Measurements from ENCODE around the gene MIA.
"Not testable (repeated sequence)": the region's sequence is repeated elsewhere in the genome, so short reads cannot be mapped to it uniquely, and the experiment has no call there.

MIA gene

GRCh38 chr19:40783711-40784110, 8.4 kb downstream of the MIA start:
- no peak for DNase-seq (ENCODE audit: low read depth)
- TF ChIP-seq, protein P1, sequence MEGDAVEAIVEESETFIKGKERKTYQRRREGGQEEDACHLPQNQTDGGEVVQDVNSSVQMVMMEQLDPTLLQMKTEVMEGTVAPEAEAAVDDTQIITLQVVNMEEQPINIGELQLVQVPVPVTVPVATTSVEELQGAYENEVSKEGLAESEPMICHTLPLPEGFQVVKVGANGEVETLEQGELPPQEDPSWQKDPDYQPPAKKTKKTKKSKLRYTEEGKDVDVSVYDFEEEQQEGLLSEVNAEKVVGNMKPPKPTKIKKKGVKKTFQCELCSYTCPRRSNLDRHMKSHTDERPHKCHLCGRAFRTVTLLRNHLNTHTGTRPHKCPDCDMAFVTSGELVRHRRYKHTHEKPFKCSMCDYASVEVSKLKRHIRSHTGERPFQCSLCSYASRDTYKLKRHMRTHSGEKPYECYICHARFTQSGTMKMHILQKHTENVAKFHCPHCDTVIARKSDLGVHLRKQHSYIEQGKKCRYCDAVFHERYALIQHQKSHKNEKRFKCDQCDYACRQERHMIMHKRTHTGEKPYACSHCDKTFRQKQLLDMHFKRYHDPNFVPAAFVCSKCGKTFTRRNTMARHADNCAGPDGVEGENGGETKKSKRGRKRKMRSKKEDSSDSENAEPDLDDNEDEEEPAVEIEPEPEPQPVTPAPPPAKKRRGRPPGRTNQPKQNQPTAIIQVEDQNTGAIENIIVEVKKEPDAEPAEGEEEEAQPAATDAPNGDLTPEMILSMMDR (conservative IDR thresholded peaks at IDR 0.05; ENCODE audit: low read depth, low read length), result no peak
- H3K4me3 ChIP-seq (ENCODE audit: low read length), result no peak overlapping the region

DNA sequence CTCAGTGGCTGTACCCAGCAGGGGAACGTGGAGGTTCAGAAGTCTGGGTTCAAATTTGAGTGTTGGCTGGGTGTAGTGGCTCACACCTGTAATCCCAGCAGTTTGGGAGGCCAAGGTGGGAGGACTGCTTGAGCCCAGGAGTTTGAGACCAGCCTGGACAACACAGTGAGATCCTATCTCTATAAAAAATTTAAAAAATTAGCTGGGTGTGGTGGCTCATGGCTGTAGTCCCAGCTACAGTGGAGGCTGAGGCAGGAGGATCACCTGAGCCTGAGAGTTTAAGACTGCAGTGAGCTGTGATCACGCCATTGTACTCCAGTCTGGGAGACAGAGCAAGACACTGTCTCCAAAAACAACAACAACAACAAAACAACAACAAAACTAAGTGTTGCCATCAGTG, 8.8 kb downstream of the MIA start:
- DNase-seq (ENCODE audit: low read depth); H3K4me3 ChIP-seq (ENCODE audit: low read length): not testable (repeated sequence)

GRCh38 chr19:40785526-40785925, 10.2 kb downstream of the MIA start:
- DNase-seq (ENCODE audit: low read depth), result no peak
- H3K4me3 ChIP-seq (ENCODE audit: low read length), result no peak overlapping the region
- TF ChIP-seq, protein P1 (conservative IDR thresholded peaks at IDR 0.05; ENCODE audit: low read depth, low read length), result no peak

GRCh38 chr19:40786060-40787037, 11.0 kb downstream of the MIA start:
- H3K4me3 ChIP-seq (ENCODE audit: low read length), result no peak overlapping the region
- TF ChIP-seq, protein P1 (conservative IDR thresholded peaks at IDR 0.05; ENCODE audit: low read depth, low read length), result no peak
- no peak for DNase-seq (ENCODE audit: low read depth)

DNA sequence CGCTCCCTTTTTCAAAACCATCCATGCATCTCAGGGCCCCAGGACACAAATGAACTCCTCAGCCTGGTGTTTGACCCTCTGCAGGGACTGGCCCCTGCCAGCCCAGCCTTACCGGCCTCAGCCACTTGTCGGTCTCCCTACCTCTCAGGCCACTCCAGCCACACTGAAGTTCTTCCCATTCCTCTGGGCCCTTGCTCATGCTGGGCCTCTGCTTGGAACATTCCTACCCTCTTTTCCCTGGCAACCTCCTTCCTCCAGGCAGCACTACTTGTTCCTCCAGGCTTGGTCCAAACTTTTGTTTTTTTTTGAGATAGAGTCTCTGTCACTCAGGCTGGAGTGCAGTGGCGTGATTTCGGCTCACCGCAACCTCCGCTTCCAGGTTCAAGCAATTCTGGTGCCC, 16.0 kb downstream of the MIA start:
- TF ChIP-seq, protein P1 (conservative IDR thresholded peaks at IDR 0.05; ENCODE audit: low read depth, low read length), result no peak

DNA sequence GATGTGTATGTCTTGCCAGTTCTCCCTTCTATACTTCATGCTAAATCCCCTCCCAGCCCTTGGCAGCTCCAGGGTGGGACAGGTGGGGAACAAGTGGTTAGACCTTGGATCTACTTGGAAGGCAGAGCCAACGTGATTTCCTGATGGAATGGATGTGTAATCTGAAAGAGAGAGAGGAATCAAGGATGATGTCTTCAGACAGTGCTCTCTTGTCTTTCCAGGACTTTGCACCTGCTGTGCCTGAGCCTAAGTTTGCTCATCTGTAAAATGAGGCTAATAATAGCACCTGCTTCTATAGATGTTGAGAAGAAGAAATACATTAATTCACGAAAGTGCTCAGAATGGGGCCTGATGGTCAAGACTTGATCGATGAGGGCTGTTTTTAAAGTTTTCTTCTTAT, 16.7 kb downstream of the MIA start:
- DNase-seq (ENCODE audit: low read depth), result no peak
- H3K4me3 ChIP-seq (ENCODE audit: low read length), result no peak overlapping the region
- TF ChIP-seq, protein P1 (conservative IDR thresholded peaks at IDR 0.05; ENCODE audit: low read depth, low read length), result no peak

More for the DNA sequence above, 16.0 kb downstream of the MIA start:
- no peak overlapping the region for H3K4me3 ChIP-seq (ENCODE audit: low read length)
- no peak for DNase-seq (ENCODE audit: low read depth)

DNA sequence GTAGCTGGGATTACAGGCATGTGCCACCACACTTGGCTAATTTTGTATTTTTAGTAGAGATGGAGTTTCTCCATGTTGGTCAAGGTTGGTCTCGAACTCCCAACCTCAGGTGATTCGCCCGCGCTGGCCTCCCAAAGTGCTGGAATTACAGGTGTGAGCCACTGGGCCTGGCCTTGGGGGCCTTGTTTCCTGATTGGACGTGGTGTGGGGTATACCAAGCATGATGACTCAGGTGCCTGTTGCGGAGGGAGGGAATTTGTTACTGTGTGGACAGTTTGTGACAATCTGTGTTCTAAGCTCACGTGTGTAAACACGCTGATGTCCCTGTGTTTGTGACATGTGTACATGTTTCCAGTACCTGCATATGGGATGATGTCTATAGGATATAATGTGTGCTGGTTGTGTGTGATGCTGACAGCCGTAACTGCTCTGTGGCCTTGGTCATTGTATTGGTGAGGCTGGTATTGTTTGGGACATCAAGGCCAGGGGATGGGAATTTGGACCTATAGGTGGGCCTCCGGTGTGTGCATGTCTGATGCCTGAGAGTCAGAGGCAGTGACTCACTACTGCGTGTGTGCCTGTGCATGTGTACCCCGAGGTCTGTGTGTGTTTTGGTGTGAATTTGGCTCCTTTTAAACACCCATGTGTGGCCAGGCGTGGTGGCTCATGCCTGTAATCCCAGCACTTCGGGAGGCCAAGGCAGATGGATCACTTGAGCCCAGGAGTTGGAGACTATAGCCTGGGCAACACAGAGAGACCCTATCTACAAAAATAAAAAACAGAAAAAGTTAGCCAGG, 22.0 kb downstream of the MIA start:
- H3K4me3 ChIP-seq (ENCODE audit: low read length), result no peak overlapping the region
- DNase-seq (ENCODE audit: low read depth), result no peak
- TF ChIP-seq, protein P1 (conservative IDR thresholded peaks at IDR 0.05; ENCODE audit: low read depth, low read length), result no peak
